Measurements from ENCODE around the gene USH2A. TPM values are rescaled to one million over a fixed set of nuclear protein-coding genes. Genes with fewer than 3 reads are reported as not detected.

USH2A gene
- total and polyA plus RNA-seq, 7 donors = under 0.01 to 0.32 (median 0.30) TPM; not detected in 4

DNA sequence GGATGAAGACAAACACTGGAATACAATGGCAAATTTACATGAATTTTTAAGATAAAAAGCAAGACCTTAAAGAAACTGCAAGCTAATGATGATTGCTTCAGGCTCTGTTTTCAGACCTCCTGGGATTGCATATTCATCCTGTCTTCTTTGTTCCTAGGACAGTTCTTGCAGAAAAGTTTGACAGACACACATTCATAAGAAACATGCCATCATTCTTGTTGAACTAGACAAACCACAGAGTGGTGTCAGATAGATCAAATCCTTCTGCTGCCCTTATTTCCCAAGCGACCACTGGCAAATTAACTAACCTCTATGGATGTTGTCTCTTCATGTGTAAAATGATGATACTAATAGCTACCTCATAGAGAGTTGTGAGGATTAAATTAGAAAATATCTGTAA is 674.8 kb downstream of the USH2A start:
- intact Hi-C loops (cut with DNase I) = no loop called here
- no peaks in the 10 kb centered on the region for H3K9me3 ChIP-seq
- 70 to 79% (median 77%) methylated on average over 1 of the region's 1 CpG for WGBS, 3 donors

GRCh38 chr1:215744419-215744818 is 678.8 kb downstream of the USH2A start:
- ATAC-seq = no peak
- H3K27ac ChIP-seq = no peak overlapping the region
- TF ChIP-seq CTCF (IDR thresholded peaks at IDR 0.05) = no peak
- H3K27me3 ChIP-seq (ENCODE audit: insufficient read depth in 3 of 3, low read length in 2 of 3) = no peaks in the 10 kb centered on the region
- no peaks in the 10 kb centered on the region for H3K4me1 ChIP-seq
- no peak overlapping the region for H3K4me3 ChIP-seq
- 69 to 85% (median 78%) methylated on average over 1 of the region's 1 CpG for WGBS, 3 donors
- intact Hi-C loops (cut with DNase I) = no loop called here
- H3K36me3 ChIP-seq (ENCODE audit: insufficient read depth in 1 of 2, low read depth in 1 of 2) = no peaks in the 10 kb centered on the region
- DNase-seq = no peak
- no peaks in the 10 kb centered on the region for H3K9me3 ChIP-seq

More for the DNA sequence above, 674.8 kb downstream of the USH2A start:
- H3K4me1 ChIP-seq = no peaks in the 10 kb centered on the region
- H3K4me3 ChIP-seq = no peak overlapping the region
- H3K27ac ChIP-seq = no peak overlapping the region
- TF ChIP-seq CTCF (IDR thresholded peaks at IDR 0.05) = no peak
- no peaks in the 10 kb centered on the region for H3K27me3 ChIP-seq (ENCODE audit: insufficient read depth in 3 of 3, low read length in 2 of 3)
- H3K36me3 ChIP-seq (ENCODE audit: insufficient read depth in 1 of 2, low read depth in 1 of 2) = no peaks in the 10 kb centered on the region
- no peak for ATAC-seq
- no peak for DNase-seq

- H3K36me3 ChIP-seq (ENCODE audit: insufficient read depth in 1 of 2, low read depth in 1 of 2) = no peaks in the 10 kb centered on the region
- H3K4me3 ChIP-seq = no peak overlapping the region
- H3K27ac ChIP-seq = no peak overlapping the region
- no peaks in the 10 kb centered on the region for H3K9me3 ChIP-seq
- 89 to 92% (median 92%) methylated on average over 3 of the region's 3 CpGs for WGBS, 3 donors
- ATAC-seq (no peak), DNase-seq (no peak)
- no peaks in the 10 kb centered on the region for H3K4me1 ChIP-seq
- intact Hi-C loops (cut with DNase I) = no loop called here
- TF ChIP-seq CTCF (IDR thresholded peaks at IDR 0.05) = no peak
- no peaks in the 10 kb centered on the region for H3K27me3 ChIP-seq (ENCODE audit: insufficient read depth in 3 of 3, low read length in 2 of 3)
Observed at GRCh38 chr1:215739025-215739424, 684.2 kb downstream of the USH2A start.

DNA sequence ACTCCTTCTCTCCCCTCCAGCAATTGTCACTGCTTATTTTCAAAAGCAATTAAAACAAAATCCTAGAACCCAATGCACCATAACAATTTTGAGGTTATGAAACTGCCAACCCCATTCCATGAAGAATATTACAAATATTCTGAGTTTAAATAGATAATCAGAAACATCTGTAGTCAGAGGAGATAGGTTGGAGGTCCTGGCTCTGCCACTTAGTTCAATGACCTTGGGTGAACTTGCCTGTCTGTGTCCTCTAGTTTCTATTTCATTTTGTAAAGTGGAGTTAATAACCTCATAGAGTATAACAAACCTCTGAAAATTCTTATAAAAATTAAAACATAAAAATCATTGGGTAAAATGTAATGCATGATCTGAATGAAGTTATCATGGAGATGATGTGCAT is 691.5 kb downstream of the USH2A start:
- no peak for DNase-seq
- intact Hi-C loops (cut with DNase I) = no loop called here
- ATAC-seq = no peak
- Histone ChIP-seq H3K36me3 (ENCODE audit: insufficient read depth in 1 of 2, low read depth in 1 of 2) (no peaks in the 10 kb centered on the region), H3K4me1 (no peaks in the 10 kb centered on the region), H3K9me3 (no peaks in the 10 kb centered on the region), H3K4me3 (no peak overlapping the region), H3K27ac (no peak overlapping the region), H3K27me3 (ENCODE audit: insufficient read depth in 3 of 3, low read length in 2 of 3) (no peaks in the 10 kb centered on the region)
- no peak for TF ChIP-seq CTCF (IDR thresholded peaks at IDR 0.05)

GRCh38 chr1:215730600-215730999 is 692.6 kb downstream of the USH2A start:
- Histone ChIP-seq H3K4me3 (no peak overlapping the region), H3K27me3 (ENCODE audit: insufficient read depth in 3 of 3, low read length in 2 of 3) (no peaks in the 10 kb centered on the region), H3K9me3 (no peaks in the 10 kb centered on the region), H3K27ac (no peak overlapping the region), H3K4me1 (no peaks in the 10 kb centered on the region), H3K36me3 (ENCODE audit: insufficient read depth in 1 of 2, low read depth in 1 of 2) (no peaks in the 10 kb centered on the region)
- no peak for ATAC-seq
- 89 to 93% (median 92%) methylated on average over 3 of the region's 3 CpGs for WGBS, 3 donors
- no peak for DNase-seq
- TF ChIP-seq CTCF (IDR thresholded peaks at IDR 0.05) = no peak
- intact Hi-C loops (cut with DNase I) = no loop called here
